Common myeloid progenitor, CD34-positive (primary cell): ENCODE data around the gene CNOT1.

Source experiments
- CTCF ChIA-PET: fragments of 350-600 bp; sonication (Branson Sonifier 250); formaldehyde crosslinking; loops from one replicate; lab custom pipeline; 2021; ENCODE audit warnings: antibody characterized with exemption; lab: Charles Lee
- POLR2A ChIA-PET: fragments of 350-600 bp; sonication (Branson Sonifier 250); formaldehyde crosslinking; loops from one replicate; lab custom pipeline; 2021; ENCODE audit warnings: antibody characterized with exemption; lab: Charles Lee
- DNase-seq, 3 donors: peaks; one replicate each; pipeline versions ENCODE4 v3.0.0 to v3.0.0-alpha.2; 2013
- H3K27ac ChIP-seq, 2 experiments: 1 replicate in 1 of 2; 2 replicates in 1 of 2; pipeline ENCODE4 v1.7.0; 2013; ENCODE audit warnings: inconsistent platforms in 2 of 2, low read length in 2 of 2, mild to moderate bottlenecking in 2 of 2, low read depth in 1 of 2, moderate library complexity in 1 of 2; ENCODE audit not compliant: severe bottlenecking in 2 of 2, insufficient read depth in 1 of 2, poor library complexity in 1 of 2
- H3K27me3 ChIP-seq, 5 experiments: replicated peaks in 2 of 5; 1 replicate in 3 of 5; 2 replicates in 2 of 5; pipeline versions ENCODE4 v1.6.1 to v1.7.0; 2013; ENCODE audit warnings: low read length in 4 of 5, mild to moderate bottlenecking in 2 of 5, moderate library complexity in 2 of 5, inconsistent platforms in 1 of 5; ENCODE audit not compliant: insufficient read depth in 5 of 5, control insufficient read depth in 4 of 5
- H3K36me3 ChIP-seq, 4 experiments: 1 replicate in 2 of 4; 2 replicates in 2 of 4; pipeline versions ENCODE4 v1.6.1 to v1.7.0; 2013; ENCODE audit warnings: low read length in 3 of 4, control low read depth in 1 of 4, mild to moderate bottlenecking in 1 of 4; ENCODE audit not compliant: control insufficient read depth in 4 of 4, insufficient read depth in 4 of 4
- H3K4me1 ChIP-seq, 4 experiments: 1 replicate in 3 of 4; 2 replicates in 1 of 4; pipeline versions ENCODE4 v1.6.1 to v1.7.1; 2013; ENCODE audit warnings: low read length in 3 of 4, mild to moderate bottlenecking in 3 of 4, control low read depth in 1 of 4, inconsistent platforms in 1 of 4, moderate library complexity in 1 of 4; ENCODE audit not compliant: control insufficient read depth in 4 of 4, insufficient read depth in 4 of 4; ENCODE audit errors: control extremely low read depth in 1 of 4
- H3K4me3 ChIP-seq, 7 experiments: 1 replicate in 4 of 7; 2 replicates in 3 of 7; pipeline versions ENCODE4 v1.5.1 to v1.7.0; 2013; ENCODE audit warnings: mild to moderate bottlenecking in 7 of 7, low read length in 6 of 7, moderate library complexity in 6 of 7, inconsistent platforms in 2 of 7, low read depth in 2 of 7, control low read depth in 1 of 7; ENCODE audit not compliant: insufficient read depth in 4 of 7, control insufficient read depth in 1 of 7; ENCODE audit errors: extremely low read depth in 1 of 7
- H3K9me3 ChIP-seq, 5 experiments: 1 replicate in 4 of 5; 2 replicates in 1 of 5; pipeline versions ENCODE4 v1.6.1 to v1.7.1; 2013; ENCODE audit warnings: low read length in 4 of 5, mild to moderate bottlenecking in 2 of 5, inconsistent platforms in 1 of 5, low read depth in 1 of 5, moderate library complexity in 1 of 5; ENCODE audit not compliant: control insufficient read depth in 4 of 5, insufficient read depth in 2 of 5; ENCODE audit errors: control extremely low read depth in 1 of 5
- WGBS: methylation state at CpG from one replicate; pipeline ENCODE4 v1.1.5; 2013; ENCODE audit not compliant: insufficient coverage; 5-methylcytosine and 5-hydroxymethylcytosine counted together

The CNOT1 gene

DNA sequence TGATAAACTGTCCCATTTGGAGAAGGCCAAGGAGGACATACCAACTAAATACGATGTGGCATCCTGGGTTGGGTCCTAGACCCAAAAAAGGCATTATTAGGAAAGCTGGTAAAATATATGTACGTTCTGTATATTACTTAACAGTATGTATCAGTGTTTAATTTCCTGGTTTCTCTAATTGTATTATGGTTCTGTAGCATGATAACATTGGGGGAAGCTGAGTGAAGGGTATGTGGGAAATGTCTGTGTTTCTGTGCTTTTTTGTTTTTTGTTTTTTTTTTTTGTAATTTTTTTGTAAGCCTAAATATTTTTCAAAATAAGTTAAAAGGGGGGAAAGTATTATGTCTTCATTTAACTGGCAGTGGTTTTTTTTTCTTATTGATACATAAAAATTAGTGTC lies 151.2 kb downstream of the CNOT1 start:
- H3K9me3 ChIP-seq = no peaks in the 10 kb centered on the region
- POLR2A ChIA-PET = no interaction called here
- peaks cover 0 to 12% (median 2%) of the 10 kb centered on the region in 5 experiments for H3K27me3 ChIP-seq
- no peak for DNase-seq
- H3K4me1 ChIP-seq = no peaks in the 10 kb centered on the region
- CTCF ChIA-PET = interaction anchor here (1.2 kb wide), 1 partner anchor 21 kb away, joined by 3 read pairs; no protein-coding TSS in a partner anchor
- no CpG with 5 or more reads among the region's 2 CpGs for WGBS
- no peaks in the 10 kb centered on the region for H3K36me3 ChIP-seq
- H3K4me3 ChIP-seq = no peak overlapping the region
- no peak overlapping the region for H3K27ac ChIP-seq

DNA sequence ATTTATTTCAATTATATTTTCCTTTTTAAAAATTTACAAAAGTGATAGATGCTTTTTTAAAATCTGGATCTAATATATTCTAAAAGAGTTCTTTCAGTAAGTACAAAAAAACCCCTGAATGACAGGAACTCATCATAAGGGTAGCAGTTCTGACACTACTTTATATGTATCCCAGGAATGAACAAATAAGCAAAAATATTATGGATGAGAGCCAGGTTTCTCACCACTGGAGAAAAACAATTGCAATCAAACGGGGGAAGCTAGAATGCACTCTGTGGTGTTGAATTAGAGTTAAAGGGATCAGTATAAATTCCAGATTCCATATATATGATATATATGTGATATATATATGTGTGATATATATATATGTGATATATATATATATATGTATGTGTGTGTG lies 152.8 kb downstream of the CNOT1 start:
- CTCF ChIA-PET = interaction anchor here (1.9 kb wide), 1 partner anchor 141 kb away, joined by 7 read pairs; no protein-coding TSS in a partner anchor
- no peak for DNase-seq
- POLR2A ChIA-PET = no interaction called here
- no peak overlapping the region for H3K4me3 ChIP-seq
- no peaks in the 10 kb centered on the region for H3K9me3 ChIP-seq
- H3K36me3 ChIP-seq = no peaks in the 10 kb centered on the region
- peaks cover 0 to 12% (median 2%) of the 10 kb centered on the region in 5 experiments for H3K27me3 ChIP-seq
- no peak overlapping the region for H3K27ac ChIP-seq
- WGBS = no CpG with 5 or more reads among the region's 1 CpG
- H3K4me1 ChIP-seq = no peaks in the 10 kb centered on the region

DNA sequence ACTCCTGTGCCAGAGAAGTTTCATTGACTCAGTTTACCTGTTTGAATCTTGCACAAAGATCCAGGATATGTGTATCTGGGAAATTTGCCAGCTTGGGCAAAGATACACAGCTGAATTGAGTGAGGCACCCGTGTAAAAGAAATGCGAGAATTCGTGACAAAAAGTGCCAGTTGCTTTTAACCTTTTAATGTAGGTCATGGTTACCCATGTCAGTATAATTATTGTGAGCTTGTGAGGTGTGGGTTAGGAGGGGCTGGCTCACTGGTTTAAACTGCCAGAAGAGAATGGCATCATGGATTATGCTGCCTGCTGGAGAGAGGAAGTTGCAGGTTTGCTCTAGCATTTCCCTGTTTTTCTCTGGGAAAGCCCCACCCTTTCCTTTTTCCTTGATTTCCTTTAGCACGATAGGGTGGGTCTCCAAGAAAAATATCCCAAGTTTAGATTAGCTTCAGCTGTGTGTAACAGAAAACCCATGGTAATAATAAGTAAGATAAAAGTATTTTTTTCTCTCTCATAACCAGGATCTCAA lies 154.5 kb downstream of the CNOT1 start:
- no peaks in the 10 kb centered on the region for H3K36me3 ChIP-seq
- peaks cover 0 to 5% (median 2%) of the 10 kb centered on the region in 4 experiments for H3K4me1 ChIP-seq
- ChIA-PET CTCF (interaction anchor here (0.6 to 2.0 kb wide), 6 partner anchors 11 to 138 kb away, joined by 3 to 5 read pairs (median 4); no protein-coding TSS in a partner anchor), POLR2A (no interaction called here)
- DNase-seq = no peak
- WGBS = 90% methylated on average over 3 of the region's 4 CpGs
- H3K27me3 ChIP-seq = peaks cover 0 to 15% (median 2%) of the 10 kb centered on the region in 5 experiments
- no peak overlapping the region for H3K27ac ChIP-seq
- H3K4me3 ChIP-seq = no peak overlapping the region
- no peaks in the 10 kb centered on the region for H3K9me3 ChIP-seq

DNA sequence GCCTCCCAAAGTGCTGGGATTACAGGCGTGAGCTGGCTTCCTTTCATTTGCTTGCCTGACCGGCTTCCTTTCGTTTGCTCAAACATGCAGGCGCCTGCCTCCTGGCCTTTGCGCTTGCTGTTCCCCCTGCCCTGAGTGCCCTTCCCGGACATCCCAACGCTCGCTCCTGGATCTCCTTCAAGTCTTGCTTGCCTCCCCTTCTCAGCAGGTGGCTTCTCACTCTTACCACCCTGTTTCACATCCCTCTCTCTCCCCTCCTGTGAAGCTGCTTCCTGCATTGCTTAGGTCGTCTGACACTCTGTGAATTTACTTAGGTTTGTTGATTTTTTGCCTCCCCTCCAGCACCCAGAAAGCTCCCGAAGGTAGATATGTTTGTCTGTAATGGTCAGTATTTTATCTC lies 155.3 kb downstream of the CNOT1 start:
- Histone ChIP-seq H3K36me3 (no peaks in the 10 kb centered on the region), H3K4me1 (peaks cover 0 to 5% (median 2%) of the 10 kb centered on the region in 4 experiments), H3K4me3 (no peak overlapping the region), H3K9me3 (no peaks in the 10 kb centered on the region), H3K27me3 (peaks cover 0 to 13% (median 5%) of the 10 kb centered on the region in 5 experiments), H3K27ac (no peak overlapping the region)
- POLR2A ChIA-PET = no interaction called here
- 94% methylated on average over 9 of the region's 10 CpGs for WGBS
- CTCF ChIA-PET = interaction anchor here (1.0 to 2.0 kb wide), 6 partner anchors 12 to 138 kb away, joined by 3 to 5 read pairs (median 4); no protein-coding TSS in a partner anchor
- no peak for DNase-seq

DNA sequence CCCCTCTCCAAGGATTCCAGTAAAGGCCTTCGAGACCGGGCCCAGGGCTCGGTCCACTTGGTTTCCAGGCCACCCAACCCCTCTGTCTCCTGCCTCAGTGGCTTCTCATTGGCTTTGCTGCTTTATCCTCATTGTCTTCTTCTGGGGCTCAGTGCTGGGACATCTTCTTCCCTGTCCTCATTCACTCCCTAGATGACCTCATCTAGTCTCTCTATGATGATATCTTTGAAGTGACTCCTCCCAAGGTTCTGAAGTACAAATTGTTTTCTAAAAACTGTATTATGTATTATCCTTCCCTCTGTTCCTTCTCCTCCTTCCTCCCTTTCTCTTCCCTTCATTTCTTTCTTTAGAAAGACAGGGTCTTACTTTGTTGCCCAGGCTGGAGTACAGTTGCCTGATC lies 156.8 kb downstream of the CNOT1 start:
- peaks cover 0 to 17% (median 9%) of the 10 kb centered on the region in 5 experiments for H3K27me3 ChIP-seq
- ChIA-PET CTCF (interaction anchor here (0.8 to 2.4 kb wide), 7 partner anchors 9 to 136 kb away, joined by 3 to 11 read pairs (median 4); no protein-coding TSS in a partner anchor), POLR2A (no interaction called here)
- no peak overlapping the region for H3K27ac ChIP-seq
- H3K9me3 ChIP-seq = no peaks in the 10 kb centered on the region
- no peaks in the 10 kb centered on the region for H3K36me3 ChIP-seq
- no peak overlapping the region for H3K4me3 ChIP-seq
- H3K4me1 ChIP-seq = peaks cover 0 to 5% (median 2%) of the 10 kb centered on the region in 4 experiments
- DNase-seq = no peak
- 100% methylated on average over 3 of the region's 3 CpGs for WGBS

DNA sequence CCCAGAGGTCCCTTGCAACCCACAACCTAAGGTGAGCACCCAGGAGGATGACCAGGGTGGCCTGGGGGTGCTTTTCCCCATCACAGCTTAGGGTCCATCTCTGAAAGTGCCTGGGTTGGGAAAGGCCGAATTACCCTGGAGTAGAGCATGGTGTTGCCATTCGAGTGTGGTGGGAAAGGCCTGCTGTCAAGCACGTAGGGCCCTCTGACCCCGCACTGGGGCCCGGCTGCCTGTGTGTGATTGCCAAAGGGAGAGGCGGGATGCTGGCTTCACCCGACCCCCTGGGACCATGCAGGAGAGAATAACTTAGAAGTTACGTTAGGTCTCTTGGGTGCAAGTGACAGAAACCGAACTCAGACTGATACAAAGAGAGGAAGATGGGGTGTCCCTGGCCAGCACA lies 157.4 kb downstream of the CNOT1 start:
- Histone ChIP-seq H3K27ac (no peak overlapping the region), H3K9me3 (no peaks in the 10 kb centered on the region), H3K27me3 (peaks cover 0 to 22% (median 15%) of the 10 kb centered on the region in 5 experiments), H3K4me3 (no peak overlapping the region), H3K4me1 (peaks cover 0 to 5% (median 2%) of the 10 kb centered on the region in 4 experiments), H3K36me3 (no peaks in the 10 kb centered on the region)
- POLR2A ChIA-PET = no interaction called here
- no peak for DNase-seq
- WGBS = 97% methylated on average over 9 of the region's 9 CpGs
- CTCF ChIA-PET = interaction anchor here (0.8 to 2.4 kb wide), 3 partner anchors 12 to 15 kb away, joined by 4 to 11 read pairs (median 5); no protein-coding TSS in a partner anchor
